Effector CD4-positive, alpha-beta T cell (primary cell): ENCODE measurements around the gene NCOA1.
"Not testable (repeated sequence)": the region's sequence is repeated elsewhere in the genome, so short reads cannot be mapped to it uniquely, and the experiment has no call there.

Experiments
- DNase-seq: peaks from one replicate; pipeline ENCODE4 v3.0.0-alpha.2; 2020

Gene NCOA1

DNA sequence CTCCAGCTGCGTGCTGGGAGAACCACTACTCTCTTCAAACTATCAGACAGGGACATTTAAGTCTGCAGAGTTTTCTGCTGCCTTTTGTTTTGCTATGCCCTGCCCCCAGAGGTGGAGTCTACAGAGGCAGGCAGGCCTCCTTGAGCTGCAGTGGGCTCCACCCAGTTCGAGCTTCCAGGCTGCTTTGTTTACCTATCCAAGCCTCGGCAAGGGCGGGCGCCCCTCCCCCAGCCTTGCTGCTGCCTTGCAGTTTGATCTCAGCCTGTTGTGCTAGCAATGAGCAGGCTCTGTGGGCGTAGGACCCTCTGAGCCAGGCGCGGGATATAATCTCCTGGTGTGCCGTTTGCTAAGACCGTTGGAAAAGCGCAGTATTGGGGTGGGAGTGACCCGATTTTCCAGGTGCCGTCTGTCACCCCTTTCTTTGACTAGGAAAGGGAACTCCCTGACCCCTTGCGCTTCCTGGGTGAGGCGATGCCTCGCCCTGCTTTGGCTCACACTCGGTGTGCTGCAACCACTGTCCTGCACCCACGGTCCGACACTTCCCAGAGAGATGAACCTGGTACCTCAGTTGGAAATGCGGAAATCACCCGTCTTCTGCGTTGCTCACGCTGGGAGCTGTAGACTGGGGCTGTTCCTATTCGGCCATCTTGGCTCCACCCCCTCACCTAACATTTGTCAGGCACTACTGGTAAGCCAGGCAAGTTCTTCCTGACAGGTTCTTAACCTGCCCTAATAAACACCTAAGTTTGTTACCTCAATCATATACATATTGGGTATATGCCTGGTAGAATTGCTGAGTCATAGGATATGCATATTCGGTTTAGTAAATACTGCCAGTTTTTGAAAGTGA, 315.0 kb downstream of the NCOA1 start:
- DNase-seq, result not testable (repeated sequence)

DNA sequence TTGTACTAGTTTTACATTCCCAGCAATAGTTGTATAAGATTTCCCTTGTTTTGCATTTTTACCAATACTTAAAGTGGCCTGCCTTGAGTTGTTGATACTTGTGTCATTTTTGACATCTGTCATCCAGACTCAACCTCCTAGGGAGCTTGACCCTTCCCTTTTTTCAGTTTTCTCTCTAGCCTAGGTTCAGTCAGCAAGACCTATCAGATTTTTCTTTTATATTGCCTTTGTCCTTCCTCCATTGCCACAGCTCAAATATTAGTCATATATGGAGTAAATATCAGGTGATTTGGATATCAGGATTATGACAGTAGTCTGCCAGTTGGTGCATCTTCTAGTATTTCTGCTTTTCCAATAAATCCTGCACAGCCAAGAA, 315.6 kb downstream of the NCOA1 start:
- no peak for DNase-seq

DNA sequence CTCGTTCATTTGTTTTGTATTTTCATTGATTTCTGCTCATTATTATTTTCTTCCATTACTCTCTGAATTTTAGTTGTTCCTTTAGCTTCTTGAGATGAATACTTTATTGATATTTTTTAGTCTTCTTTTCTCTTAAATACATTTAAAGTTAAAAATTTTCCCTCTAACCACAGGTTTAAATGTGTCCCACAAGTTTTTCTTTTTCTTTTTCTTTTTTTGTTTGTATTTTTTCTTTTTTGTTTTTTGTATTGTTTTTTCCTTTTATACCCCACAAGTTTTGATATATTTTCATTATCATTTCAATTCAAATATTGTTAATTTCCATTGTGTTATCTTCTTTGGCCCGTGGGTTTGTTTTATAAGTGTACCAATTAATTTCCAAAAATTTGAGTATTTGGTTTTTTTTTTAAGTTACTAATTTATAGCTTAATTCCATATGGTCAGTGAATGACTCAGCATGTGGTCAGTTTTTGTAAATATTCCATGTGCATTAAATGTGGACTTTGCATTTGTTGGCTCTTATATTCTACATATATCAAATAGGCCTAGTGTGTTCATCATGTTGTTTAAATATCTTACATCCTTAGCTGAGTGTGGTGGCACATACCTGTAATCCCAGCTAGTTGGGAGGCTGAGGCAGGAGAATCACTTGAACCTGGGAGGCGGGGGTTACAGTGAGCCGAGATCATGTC, 318.4 kb downstream of the NCOA1 start:
- DNase-seq, result no peak

- no peak for DNase-seq
These were observed 322.7 kb downstream of the NCOA1 start for GRCh38 chr2:24813691-24814137.

- no peak for DNase-seq
These were observed 323.5 kb downstream of the NCOA1 start for GRCh38 chr2:24814516-24814915.

DNA sequence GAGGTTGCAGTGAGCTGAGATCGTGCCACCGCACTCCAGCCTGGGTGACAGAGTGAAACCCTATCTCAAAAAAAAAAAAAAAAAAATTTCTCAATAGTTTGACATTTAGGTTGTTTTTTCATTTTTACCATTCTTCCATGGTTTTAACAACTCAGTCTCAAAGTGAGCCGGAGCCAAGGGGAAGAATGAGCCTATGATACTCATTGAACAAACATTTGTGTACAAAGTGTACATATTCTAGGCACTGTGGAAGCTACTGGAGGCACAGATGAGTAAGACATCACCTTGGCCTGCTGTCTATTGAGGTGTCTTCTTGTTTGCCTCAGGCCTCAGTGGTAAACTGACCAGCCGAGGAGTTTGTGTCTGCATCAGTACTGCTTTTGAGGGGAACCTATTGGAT, 324.1 kb downstream of the NCOA1 start:
- no peak for DNase-seq

- DNase-seq, result no peak
These were observed 325.4 kb downstream of the NCOA1 start for GRCh38 chr2:24816404-24816803.

GRCh38 chr2:24816884-24817283, 325.8 kb downstream of the NCOA1 start:
- no peak for DNase-seq

GRCh38 chr2:24818721-24819167, 327.7 kb downstream of the NCOA1 start:
- no peak for DNase-seq

DNA sequence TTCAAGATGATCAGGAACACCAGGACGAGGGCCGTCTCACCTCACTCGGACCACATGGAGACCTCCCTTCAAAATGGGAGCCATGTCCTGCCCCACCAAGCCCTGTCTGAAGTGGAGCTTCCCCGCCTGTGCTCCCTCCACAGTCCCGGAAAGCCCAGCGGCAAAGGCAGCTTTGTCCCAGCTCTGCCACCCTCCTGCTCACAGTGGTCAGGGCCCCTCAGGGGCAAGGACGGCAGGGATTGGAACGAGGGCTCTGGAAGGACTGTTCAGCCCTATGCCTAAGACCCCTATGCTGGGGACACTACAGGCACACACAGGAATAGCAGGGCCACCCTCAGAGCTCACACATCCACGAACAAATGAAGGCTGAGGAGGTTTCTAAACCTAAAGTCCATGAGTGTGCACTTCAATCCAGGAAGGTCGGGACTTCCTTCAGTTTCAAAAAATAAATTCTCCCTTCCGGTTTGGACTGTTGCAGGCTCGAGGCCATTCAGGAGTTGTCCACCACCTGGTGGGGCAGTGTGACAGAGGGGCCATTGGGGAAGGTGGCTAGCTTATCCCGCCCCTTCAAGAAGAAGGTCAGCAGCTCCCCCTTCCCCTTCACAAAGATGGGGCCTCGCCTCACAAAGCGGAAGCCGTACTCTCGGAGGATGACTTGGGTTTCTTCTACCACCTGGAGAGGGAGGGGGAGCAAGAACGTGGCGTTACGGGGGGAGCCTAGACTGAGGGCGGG, 328.6 kb downstream of the NCOA1 start:
- DNase-seq, result no peak

DNA sequence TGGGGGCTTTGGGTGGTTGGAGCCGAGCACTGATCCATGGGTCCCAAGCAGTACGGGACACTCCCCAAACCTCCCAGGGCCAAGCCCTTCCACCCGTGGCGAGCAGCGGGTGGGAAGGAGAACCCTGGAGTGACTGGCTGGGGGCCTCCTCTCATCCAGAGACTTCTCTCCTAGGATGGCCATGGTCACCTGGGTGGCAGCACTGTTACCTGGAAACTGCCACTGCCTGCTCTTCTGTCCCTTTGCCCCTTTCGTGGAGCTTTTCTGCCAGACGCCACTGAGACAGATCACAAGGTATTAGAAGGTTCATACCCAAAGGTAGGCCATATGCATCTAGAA, 329.1 kb downstream of the NCOA1 start:
- no peak for DNase-seq
